CD4-positive, alpha-beta T cell treated with Interleukin-2 at 100 ng/mL for 4 hours (primary cell): ENCODE measurements around the gene C10orf90.

Experiments used
- DNase-seq: peaks from one replicate; pipeline ENCODE4 v3.0.0-alpha.2; 2020; ENCODE audit warnings: low spot score

The C10orf90 gene

DNA sequence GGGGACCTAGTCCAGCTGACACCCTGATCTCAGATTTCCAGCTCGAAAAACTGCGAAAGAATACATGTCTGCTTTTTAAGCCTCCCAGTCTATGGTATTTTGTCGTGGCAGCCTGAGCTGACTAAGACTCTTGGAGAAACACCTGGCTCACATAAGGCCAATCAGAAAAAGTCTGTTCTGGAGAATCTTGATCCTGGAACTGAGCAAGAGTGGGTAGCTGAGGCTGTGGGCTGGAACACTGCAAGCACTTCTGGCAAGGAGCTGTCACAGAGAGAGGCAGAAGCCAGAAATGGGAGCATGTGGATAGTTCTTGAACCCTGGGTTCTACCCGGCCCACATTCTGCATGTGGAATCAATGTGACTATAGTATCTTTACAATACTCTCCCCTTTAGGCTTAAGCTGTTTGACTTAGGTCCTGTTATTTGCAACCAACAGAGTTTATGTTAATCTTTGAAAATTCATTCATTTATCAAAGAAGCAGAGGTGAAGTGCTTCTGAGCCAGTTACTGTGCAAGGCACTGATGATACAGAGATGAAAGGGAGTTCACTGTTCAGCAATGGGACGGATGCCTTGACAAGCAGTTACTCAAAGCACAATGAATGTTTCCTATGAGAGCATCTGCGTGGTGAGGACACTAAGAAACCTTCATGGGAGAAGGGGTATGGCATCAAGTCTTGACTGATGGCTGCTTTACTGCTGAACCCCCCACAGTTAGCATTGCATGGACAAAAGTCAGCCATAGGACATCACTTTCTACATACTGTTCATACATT lies 4.4 kb upstream of the C10orf90 start:
- no peak for DNase-seq

DNA sequence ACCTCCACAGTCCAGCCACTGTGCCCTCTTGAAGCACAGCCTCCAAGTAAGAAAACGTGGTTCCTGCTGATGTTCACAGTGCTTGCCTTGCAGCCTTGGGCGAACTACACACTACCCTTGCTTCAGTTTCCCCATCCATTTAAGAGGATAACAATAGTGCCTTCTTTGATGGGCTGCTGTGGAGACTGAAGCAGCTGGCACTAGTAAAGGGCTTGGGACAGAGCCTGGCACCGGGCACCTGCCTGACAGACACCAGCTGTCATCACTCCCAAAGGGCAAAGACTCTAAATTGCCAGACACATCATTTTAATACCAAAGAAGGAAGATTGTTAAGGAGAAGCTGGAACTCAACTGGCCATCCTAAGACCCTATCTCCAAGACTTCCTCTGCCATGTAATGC lies 3.1 kb upstream of the C10orf90 start:
- DNase-seq: no peak

DNA sequence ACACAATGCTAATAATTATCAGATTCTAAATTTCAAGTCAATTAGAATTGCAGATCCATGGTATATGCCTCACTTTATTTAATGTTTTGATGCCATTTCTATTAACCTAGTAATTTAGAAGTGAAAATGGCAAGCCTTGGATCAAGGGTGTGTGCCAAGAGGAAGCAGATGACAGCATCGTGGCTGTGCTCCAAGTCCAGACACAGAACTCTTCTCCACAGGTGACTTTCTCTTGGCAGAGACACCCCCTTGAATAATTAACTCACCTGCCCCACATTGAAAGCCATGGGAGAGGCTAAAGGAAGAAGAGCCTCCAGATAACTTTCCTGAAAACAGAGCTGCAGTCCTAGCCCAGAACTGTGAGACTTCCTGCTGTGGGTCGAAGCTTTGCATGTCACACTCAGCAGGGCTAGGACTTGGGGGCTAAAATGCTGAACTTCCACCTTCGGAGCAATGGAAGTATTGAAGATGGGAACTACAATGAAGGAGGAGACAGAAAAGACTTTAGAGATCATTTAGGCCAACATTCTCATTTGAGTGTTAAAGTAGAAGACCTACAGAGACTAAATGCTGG lies 996 bp upstream of the C10orf90 start:
- DNase-seq: no peak

DNA sequence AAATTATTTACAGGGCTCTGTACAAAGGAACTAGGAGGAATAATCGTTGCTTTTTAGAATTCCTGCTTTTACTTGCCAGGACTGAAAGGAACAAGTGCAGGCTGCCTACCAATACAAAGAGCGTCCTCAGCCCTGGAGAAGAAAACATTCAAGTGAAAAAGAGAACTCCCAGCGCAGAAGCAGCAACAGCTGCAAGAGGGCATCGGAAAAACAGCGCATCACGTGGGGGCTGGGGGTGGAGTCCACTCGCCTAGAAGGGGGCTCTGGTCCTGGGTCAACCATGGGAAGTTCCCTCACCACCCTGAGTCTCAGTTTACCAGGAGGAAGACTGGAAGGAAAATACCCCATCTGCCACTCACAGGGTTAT lies 385 bp upstream of the C10orf90 start:
- no peak for DNase-seq

GRCh38 chr10:126669168-126669567 lies 1.3 kb downstream of the C10orf90 start:
- no peak for DNase-seq

DNA sequence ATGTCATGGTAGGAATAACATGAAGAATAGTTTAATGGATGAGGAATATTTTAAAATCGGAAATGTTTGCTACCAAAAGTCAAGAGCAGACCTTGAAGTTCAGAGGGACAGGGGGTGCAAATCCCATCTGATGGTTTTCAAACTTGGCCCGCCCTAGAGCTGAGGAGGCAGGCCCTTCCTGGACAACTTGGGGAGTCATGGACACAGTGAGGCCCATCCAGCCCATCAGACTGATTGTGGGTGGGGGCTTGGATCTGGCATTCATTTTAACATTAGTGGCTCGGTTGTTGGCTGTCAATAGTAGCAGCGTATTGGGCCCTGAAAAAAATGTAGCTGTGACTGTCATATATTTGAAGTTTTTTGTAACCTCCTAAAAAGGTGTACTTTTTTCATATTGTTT lies 2.0 kb downstream of the C10orf90 start:
- no peak for DNase-seq

GRCh38 chr10:126667568-126667967 lies 2.9 kb downstream of the C10orf90 start:
- DNase-seq: no peak

DNA sequence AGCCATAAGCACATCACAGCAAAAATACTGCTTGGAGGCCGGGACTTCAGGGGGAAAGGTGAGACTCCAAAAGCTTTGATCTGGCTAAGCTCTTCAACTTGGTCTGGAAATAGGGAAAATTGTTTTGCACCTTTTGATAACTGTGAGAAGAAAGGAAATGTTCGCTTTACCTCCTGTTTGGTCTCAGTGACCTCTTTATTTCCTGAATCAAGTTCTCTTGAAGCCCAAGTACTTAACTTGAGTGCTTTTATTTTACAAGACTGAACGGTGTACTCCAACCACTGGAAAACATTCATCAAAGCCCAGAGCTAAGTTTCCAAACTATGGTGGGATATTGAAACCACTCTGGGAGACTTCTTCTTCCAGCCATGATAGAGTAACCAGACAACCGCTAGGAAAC lies 5.3 kb downstream of the C10orf90 start:
- DNase-seq: no peak

DNA sequence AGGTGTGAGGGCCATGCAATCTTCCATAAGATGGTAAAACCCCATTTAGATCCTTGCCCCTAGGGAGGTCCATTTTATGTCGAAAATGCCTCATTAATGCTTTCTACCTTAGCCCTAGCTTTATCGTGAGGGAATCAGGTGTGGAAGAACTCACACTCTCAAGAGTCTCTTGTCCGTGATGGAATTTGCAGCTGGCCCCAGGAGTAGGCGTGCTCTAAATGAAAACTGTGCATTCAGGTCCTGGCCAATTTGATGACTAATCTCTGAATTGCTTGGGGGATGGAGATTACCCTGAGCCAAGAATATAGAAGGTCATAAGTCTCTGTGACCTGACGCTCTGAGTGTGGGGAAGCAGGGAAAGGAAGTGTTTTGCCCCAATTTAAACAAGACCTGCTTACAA lies 6.6 kb downstream of the C10orf90 start:
- DNase-seq: no peak

- DNase-seq: no peak
These were observed 7.2 kb downstream of the C10orf90 start for GRCh38 chr10:126663328-126663727.

- no peak for DNase-seq
These were observed 8.5 kb downstream of the C10orf90 start for GRCh38 chr10:126661841-126662515.

DNA sequence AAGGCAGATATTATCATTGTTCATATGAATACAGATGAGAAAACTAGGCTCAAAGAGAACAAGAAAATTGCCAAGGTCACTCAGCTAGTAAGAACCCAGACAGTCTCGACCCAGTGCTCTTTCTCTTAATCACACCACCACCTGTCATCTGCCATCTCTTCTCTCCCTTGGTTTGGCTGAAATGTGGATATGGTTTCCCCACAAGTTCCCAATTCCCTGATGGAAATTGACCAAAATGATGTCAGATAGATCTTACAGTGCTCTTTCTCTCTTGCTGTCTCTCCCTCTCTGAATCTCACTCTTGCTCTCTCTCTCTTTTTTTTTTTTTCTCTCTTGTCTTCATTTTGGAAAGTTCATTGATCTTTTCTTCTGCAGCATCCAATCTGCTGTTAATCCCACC lies 9.1 kb downstream of the C10orf90 start:
- no peak for DNase-seq

DNA sequence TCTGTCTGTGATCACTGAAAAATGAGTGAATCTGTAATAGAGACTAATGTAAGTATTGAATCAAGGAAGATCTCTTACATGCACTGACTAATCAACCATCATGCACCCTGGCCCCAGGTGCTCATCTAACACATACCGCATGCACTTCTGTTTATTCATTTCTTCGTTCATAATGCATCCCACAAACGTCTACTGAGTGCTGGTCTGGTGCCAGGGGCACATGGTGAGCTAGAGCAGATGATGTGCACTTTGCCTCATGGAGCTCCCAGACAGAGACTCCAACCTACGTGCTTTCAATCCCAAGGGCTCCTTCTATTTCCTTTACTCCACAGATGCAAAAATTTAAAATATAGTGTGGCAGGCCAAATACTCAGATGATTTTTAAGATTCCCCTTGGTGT lies 10.7 kb downstream of the C10orf90 start:
- no peak for DNase-seq

GRCh38 chr10:126658928-126659327 lies 11.6 kb downstream of the C10orf90 start:
- DNase-seq: no peak

- DNase-seq: no peak
These were observed 15.9 kb downstream of the C10orf90 start for GRCh38 chr10:126654579-126654978.

GRCh38 chr10:126651467-126651866 lies 19.0 kb downstream of the C10orf90 start:
- DNase-seq: no peak

DNA sequence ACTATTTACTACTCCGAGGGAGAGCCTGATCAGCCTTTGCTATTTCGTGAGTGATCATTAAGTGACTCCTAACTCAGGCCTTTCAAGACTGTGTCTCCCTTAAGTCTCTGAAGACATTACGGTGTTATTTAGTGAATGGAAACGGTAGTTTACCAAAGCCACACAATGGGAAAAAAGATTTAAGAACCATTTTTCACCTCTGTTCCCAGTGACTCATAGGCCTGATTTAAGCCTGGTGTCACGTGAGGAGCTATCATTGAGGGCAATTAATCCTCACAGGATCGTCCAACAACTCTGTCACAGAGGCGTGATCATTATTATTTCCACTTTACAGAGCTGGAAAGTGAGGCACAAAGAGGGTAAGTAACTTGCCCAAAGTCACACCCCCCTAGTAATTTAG lies 20.3 kb downstream of the C10orf90 start:
- no peak for DNase-seq

GRCh38 chr10:126647116-126647515 lies 23.4 kb downstream of the C10orf90 start:
- no peak for DNase-seq

DNA sequence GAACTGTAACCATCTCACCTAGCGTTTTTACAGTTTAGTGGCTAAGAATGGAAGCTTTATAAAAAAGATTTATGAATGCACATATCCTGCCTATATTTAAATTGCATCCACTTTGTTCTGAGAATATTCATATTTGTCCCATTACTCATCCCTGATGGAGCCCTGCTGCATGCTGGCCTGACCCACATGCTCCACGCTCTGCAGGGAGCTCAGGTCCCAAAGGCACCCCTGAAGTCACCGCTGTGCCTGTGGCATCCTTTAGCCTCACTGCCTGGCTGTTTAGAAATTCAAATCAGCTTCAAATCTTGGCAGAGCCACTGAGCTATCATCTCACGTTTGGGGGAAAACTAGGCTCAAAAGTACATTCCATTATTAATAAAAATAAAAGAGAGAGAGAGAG lies 24.4 kb downstream of the C10orf90 start:
- no peak for DNase-seq

DNA sequence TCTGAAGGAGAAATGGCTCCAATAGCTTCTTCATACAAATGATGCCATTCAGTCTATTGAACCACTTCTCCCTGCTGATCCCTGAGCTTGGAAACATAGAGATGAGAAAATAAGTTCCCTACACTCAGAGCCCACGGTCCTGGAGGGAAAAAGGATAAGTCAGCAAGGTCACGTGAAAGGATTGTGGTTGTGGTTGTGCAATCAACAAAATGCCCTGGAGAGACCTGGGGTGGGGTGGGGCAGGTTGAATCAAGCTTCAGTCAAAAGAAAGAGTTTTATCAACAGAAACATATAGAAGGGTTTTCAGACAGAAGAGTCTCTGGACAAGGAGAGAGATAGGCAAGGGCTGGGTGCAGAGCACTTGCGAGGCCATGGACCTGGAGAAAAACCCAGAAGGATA lies 30.1 kb downstream of the C10orf90 start:
- DNase-seq: no peak

DNA sequence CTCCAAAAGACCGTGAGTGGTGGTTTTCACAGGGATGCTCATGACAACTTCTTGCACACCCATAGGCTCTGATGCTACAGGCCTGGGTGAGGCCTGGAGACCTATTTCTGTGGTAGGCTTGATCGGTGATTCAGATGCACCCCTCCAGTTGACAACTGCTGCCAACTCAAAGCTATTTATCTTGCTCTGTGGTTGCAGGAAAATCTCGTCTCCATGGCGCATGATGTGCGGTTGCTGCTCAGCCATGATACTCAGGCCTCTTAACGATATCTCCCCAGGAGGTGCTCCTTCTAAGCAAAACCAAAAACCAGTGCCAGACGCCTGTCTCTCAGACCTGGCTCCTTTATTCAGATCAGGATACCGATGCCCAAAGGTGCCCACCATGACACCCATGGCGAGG lies 31.4 kb downstream of the C10orf90 start:
- no peak for DNase-seq

DNA sequence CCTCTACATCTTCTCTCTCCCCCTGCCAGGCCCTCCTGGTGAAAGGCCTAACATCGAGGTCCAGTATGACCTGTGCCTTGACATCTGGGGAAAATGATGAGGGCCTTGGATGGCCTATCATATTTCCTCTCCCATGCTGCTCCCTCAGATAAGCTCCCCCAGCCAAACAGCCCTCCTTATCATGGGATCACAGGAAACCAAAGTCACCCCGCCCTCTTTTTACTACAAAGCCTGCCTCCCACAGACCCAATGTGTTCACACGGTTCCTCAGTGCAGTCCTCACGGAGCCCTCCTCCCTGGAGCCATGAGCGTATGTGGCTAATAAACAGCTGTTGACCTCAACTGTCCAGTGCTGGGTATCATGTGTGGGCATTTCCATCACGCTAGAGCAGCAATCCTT lies 32.0 kb downstream of the C10orf90 start:
- no peak for DNase-seq

GRCh38 chr10:126637501-126637900 lies 33.0 kb downstream of the C10orf90 start:
- DNase-seq: no peak

GRCh38 chr10:126634911-126635310 lies 35.6 kb downstream of the C10orf90 start:
- DNase-seq: no peak
